ENCODE measurements around the gene VAV3.

GRCh38 chr1:107896401-107896800 lies 68.6 kb downstream of the VAV3 start:
- TF ChIP-seq CTCF (IDR thresholded peaks at IDR 0.05; ENCODE audit: insufficient read depth, low read length) (no peak), REST (IDR thresholded peaks at IDR 0.05; ENCODE audit: insufficient replicate concordance, low read depth) (no peak), GABPA (IDR thresholded peaks at IDR 0.05; ENCODE audit: low read depth) (no peak), POLR2AphosphoS5 (IDR thresholded peaks at IDR 0.05; ENCODE audit: low read depth) (no peak), SPI1 (IDR thresholded peaks at IDR 0.05; ENCODE audit: borderline replicate concordance, low read depth) (no peak)
